ENCODE measurements around the gene TYSND1.

DNA sequence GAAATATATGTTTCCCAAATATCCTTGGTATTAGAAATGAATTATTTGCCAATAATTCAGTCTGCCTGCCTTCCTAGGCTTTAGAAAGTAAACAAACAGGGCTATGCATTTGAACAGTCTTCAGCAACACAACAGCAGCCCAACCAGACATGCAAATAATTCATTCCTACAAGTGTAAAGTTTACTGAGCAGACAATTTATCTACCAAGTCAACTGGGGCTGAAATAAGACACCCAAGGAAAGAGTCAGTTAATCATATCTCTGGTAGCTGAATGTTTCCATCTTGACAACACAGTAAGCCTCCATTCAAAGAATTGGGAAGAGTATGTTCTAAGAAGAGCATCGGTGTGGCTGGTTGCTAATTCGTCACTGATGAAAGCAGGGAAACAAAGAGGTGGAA is 52.2 kb downstream of the TYSND1 start:
- TF ChIP-seq, protein P1, sequence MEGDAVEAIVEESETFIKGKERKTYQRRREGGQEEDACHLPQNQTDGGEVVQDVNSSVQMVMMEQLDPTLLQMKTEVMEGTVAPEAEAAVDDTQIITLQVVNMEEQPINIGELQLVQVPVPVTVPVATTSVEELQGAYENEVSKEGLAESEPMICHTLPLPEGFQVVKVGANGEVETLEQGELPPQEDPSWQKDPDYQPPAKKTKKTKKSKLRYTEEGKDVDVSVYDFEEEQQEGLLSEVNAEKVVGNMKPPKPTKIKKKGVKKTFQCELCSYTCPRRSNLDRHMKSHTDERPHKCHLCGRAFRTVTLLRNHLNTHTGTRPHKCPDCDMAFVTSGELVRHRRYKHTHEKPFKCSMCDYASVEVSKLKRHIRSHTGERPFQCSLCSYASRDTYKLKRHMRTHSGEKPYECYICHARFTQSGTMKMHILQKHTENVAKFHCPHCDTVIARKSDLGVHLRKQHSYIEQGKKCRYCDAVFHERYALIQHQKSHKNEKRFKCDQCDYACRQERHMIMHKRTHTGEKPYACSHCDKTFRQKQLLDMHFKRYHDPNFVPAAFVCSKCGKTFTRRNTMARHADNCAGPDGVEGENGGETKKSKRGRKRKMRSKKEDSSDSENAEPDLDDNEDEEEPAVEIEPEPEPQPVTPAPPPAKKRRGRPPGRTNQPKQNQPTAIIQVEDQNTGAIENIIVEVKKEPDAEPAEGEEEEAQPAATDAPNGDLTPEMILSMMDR (IDR thresholded peaks at IDR 0.05 in 2 of 3, conservative IDR thresholded peaks at IDR 0.05 in 1 of 3; ENCODE audit: borderline replicate concordance in 1 of 3, insufficient read depth in 1 of 3, low read depth in 2 of 3, low read length in 2 of 3): no peak
- no peak for TF ChIP-seq EZH2 (IDR thresholded peaks at IDR 0.05)
- no peak for TF ChIP-seq ZNF274 (IDR thresholded peaks at IDR 0.05; ENCODE audit: low read depth, low read length)
- no peak for TF ChIP-seq POLR2A (IDR thresholded peaks at IDR 0.05; ENCODE audit: borderline replicate concordance, extremely low read depth, insufficient read depth, insufficient read length)
- TF ChIP-seq, protein P2, sequence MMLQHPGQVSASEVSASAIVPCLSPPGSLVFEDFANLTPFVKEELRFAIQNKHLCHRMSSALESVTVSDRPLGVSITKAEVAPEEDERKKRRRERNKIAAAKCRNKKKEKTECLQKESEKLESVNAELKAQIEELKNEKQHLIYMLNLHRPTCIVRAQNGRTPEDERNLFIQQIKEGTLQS (IDR thresholded peaks at IDR 0.05): no peak
- TF ChIP-seq POLR2AphosphoS5 (IDR thresholded peaks at IDR 0.05; ENCODE audit: low read depth, low read length): no peak
- TF ChIP-seq, protein P3, sequence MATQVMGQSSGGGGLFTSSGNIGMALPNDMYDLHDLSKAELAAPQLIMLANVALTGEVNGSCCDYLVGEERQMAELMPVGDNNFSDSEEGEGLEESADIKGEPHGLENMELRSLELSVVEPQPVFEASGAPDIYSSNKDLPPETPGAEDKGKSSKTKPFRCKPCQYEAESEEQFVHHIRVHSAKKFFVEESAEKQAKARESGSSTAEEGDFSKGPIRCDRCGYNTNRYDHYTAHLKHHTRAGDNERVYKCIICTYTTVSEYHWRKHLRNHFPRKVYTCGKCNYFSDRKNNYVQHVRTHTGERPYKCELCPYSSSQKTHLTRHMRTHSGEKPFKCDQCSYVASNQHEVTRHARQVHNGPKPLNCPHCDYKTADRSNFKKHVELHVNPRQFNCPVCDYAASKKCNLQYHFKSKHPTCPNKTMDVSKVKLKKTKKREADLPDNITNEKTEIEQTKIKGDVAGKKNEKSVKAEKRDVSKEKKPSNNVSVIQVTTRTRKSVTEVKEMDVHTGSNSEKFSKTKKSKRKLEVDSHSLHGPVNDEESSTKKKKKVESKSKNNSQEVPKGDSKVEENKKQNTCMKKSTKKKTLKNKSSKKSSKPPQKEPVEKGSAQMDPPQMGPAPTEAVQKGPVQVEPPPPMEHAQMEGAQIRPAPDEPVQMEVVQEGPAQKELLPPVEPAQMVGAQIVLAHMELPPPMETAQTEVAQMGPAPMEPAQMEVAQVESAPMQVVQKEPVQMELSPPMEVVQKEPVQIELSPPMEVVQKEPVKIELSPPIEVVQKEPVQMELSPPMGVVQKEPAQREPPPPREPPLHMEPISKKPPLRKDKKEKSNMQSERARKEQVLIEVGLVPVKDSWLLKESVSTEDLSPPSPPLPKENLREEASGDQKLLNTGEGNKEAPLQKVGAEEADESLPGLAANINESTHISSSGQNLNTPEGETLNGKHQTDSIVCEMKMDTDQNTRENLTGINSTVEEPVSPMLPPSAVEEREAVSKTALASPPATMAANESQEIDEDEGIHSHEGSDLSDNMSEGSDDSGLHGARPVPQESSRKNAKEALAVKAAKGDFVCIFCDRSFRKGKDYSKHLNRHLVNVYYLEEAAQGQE (IDR thresholded peaks at IDR 0.05; ENCODE audit: low read depth): no peak

Measured in HCT116 (cell line).